Neutrophil (primary cell): Measurements from ENCODE around the gene WARS2.

Experiments
- H3K27ac ChIP-seq: fragments of 200-600 bp; sonication (generic); 2 replicates; pipeline ENCODE4 v1.5.1; 2016; ENCODE audit warnings: mild to moderate bottlenecking, moderate library complexity
- H3K27me3 ChIP-seq: fragments of 200-600 bp; sonication (generic); 2 replicates; pipeline ENCODE4 v1.6.0; 2016; ENCODE audit warnings: mild to moderate bottlenecking
- H3K36me3 ChIP-seq: fragments of 200-600 bp; sonication (generic); 2 replicates; pipeline ENCODE4 v1.5.1; 2017
- H3K4me1 ChIP-seq, 2 experiments: fragments of 200-600 bp in 1 of 2; sonication (generic) in 1 of 2; 1 replicate in 1 of 2; 2 replicates in 1 of 2; pipeline versions ENCODE4 v1.5.1 to v1.6.1; 2013 to 2016; ENCODE audit warnings: low read depth in 1 of 2, low read length in 1 of 2, mild to moderate bottlenecking in 1 of 2, moderate library complexity in 1 of 2; ENCODE audit not compliant: control insufficient read depth in 1 of 2, insufficient read depth in 1 of 2
- H3K4me3 ChIP-seq, 2 experiments: fragments of 200-600 bp in 1 of 2; sonication (generic) in 1 of 2; 1 replicate in 1 of 2; 2 replicates in 1 of 2; pipeline ENCODE4 v1.5.1; 2013 to 2016; ENCODE audit warnings: low read depth in 1 of 2, low read length in 1 of 2, mild to moderate bottlenecking in 1 of 2, moderate library complexity in 1 of 2
- H3K9me3 ChIP-seq: fragments of 200-600 bp; sonication (generic); 2 replicates; pipeline ENCODE4 v1.5.1; 2016
- TF ChIP-seq, protein P1 (sequence below): fragments of 200-600 bp; sonication (generic); IDR thresholded peaks from 2 replicates; pipeline ENCODE4 v1.5.1; 2016; ENCODE audit warnings: antibody characterized with exemption

The WARS2 gene

DNA sequence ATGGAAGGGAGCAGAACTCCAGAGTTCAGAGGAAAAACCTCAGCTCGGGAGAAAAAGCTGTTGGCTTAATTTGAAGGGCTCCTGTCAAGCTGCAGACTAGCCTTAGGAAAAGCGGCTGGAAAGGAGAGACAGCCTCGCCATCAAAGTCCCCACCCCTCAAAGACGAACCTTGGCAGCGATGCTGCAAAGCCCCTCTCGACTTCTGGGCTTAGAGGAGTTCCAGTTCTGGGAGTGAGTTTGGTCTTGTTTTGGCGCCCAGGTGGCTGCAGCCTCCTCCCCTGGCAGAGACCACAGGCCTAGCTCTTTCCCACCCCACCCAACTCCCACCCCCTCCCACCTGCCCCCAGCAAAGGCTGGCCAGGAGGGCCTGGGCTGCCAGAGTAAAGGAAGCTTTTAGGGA is 143.2 kb downstream of the WARS2 start:
- Histone ChIP-seq H3K27ac (no peak overlapping the region), H3K27me3 (peaks cover 100% of the 10 kb centered on the region), H3K36me3 (no peaks in the 10 kb centered on the region), H3K9me3 (no peaks in the 10 kb centered on the region), H3K4me1 (no peaks in the 10 kb centered on the region), H3K4me3 (no peak overlapping the region)
- TF ChIP-seq, protein P1, sequence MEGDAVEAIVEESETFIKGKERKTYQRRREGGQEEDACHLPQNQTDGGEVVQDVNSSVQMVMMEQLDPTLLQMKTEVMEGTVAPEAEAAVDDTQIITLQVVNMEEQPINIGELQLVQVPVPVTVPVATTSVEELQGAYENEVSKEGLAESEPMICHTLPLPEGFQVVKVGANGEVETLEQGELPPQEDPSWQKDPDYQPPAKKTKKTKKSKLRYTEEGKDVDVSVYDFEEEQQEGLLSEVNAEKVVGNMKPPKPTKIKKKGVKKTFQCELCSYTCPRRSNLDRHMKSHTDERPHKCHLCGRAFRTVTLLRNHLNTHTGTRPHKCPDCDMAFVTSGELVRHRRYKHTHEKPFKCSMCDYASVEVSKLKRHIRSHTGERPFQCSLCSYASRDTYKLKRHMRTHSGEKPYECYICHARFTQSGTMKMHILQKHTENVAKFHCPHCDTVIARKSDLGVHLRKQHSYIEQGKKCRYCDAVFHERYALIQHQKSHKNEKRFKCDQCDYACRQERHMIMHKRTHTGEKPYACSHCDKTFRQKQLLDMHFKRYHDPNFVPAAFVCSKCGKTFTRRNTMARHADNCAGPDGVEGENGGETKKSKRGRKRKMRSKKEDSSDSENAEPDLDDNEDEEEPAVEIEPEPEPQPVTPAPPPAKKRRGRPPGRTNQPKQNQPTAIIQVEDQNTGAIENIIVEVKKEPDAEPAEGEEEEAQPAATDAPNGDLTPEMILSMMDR = no peak

GRCh38 chr1:118995312-118996016 is 145.0 kb downstream of the WARS2 start:
- H3K36me3 ChIP-seq = no peaks in the 10 kb centered on the region
- no peaks in the 10 kb centered on the region for H3K4me1 ChIP-seq
- TF ChIP-seq, protein P1 = no peak
- no peak overlapping the region for H3K4me3 ChIP-seq
- no peaks in the 10 kb centered on the region for H3K9me3 ChIP-seq
- H3K27ac ChIP-seq = no peak overlapping the region
- peaks cover 100% of the 10 kb centered on the region for H3K27me3 ChIP-seq

- TF ChIP-seq, protein P1 = no peak
- peaks cover 100% of the 10 kb centered on the region for H3K27me3 ChIP-seq
- no peaks in the 10 kb centered on the region for H3K36me3 ChIP-seq
- H3K27ac ChIP-seq = no peak overlapping the region
- no peaks in the 10 kb centered on the region for H3K9me3 ChIP-seq
- H3K4me1 ChIP-seq = no peaks in the 10 kb centered on the region
- H3K4me3 ChIP-seq = no peak overlapping the region
Observed at GRCh38 chr1:118993700-118994026, 146.8 kb downstream of the WARS2 start.

DNA sequence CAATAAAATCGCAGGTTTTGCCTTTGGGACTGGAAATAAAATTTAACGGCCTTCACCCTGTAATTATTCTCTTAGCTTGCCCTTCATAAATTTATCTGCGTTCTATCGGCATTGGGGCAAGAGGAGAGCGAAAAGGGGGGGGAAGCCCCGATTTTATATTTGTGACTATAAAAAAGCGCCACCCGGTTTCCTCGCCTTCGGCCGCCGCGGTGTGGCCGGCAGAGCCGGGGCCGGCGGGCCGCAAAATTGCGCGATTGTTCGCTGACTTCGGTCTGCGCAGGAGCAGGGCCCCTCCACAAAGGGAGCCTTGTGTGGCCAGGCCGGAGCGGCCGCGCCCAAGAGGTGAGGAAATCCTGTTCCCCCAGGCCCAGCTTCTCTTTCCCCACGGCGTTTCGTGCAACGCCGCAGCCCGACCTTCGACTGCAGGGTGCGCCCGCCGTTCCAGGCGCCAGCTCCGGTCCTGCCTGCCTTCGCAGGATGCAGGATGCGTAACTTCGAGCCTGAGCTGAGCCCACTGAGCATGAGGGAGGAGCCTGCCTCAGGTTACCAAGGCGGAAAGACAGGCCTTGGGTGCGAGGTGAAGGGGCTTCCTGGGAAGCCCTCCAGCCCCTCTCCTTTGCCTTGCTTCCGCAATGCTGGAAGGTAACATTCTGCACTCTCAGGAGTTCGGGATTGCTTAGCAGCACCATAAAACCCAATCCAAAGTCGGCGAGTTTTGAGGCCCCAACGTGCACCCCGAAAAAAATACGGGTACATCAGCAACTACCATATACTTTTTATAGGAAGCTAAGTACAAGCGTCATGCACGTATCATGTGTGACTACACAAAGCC is 147.4 kb downstream of the WARS2 start:
- H3K27ac ChIP-seq = no peak overlapping the region
- TF ChIP-seq, protein P1 = no peak
- no peaks in the 10 kb centered on the region for H3K4me1 ChIP-seq
- H3K36me3 ChIP-seq = no peaks in the 10 kb centered on the region
- peaks cover 100% of the 10 kb centered on the region for H3K27me3 ChIP-seq
- H3K9me3 ChIP-seq = no peaks in the 10 kb centered on the region
- H3K4me3 ChIP-seq = no peak overlapping the region

GRCh38 chr1:118992237-118992825 is 148.1 kb downstream of the WARS2 start:
- Histone ChIP-seq H3K4me3 (no peak overlapping the region), H3K4me1 (peaks cover 0 to 2% of the 10 kb centered on the region in 2 experiments), H3K27me3 (peaks cover 100% of the 10 kb centered on the region), H3K36me3 (no peaks in the 10 kb centered on the region), H3K27ac (no peak overlapping the region), H3K9me3 (no peaks in the 10 kb centered on the region)
- TF ChIP-seq, protein P1 = no peak
